AG10803 (cell line): Measurements from ENCODE around the gene MYH7B.

Experiments used
- DNase-seq: peaks from one replicate; pipeline ENCODE4 v3.0.0; 2010; ENCODE audit warnings: low read depth
- H3K4me3 ChIP-seq: 2 replicates; pipeline ENCODE4 v1.5.1; 2011; ENCODE audit warnings: mild to moderate bottlenecking, low read length, control low read depth
- CTCF ChIP-seq: conservative IDR thresholded peaks from 2 replicates; pipeline ENCODE4 v1.5.1; 2011; ENCODE audit warnings: mild to moderate bottlenecking, low read length, control low read depth, inconsistent platforms

MYH7B gene

DNA sequence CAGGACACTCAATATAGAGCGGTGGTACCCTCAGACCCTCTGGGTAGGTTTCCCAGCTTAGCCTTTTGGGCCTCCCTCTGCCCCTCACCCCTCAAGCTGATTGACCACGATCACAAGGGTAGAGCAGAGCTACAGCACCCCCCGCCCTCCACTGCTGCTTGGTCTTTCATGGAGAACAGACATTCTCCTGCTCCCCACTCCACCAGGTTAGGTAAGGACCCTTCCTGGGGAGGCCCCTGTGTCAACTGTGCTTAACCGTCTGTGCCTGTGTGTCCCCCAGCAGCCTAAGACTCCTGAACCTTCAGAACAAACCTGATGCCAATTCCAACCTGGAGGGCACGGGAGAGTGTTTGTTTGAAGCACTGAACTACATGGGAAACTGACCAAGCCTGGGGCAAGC lies 11.8 kb downstream of the MYH7B start:
- no peak for DNase-seq
- no peak for TF ChIP-seq CTCF

DNA sequence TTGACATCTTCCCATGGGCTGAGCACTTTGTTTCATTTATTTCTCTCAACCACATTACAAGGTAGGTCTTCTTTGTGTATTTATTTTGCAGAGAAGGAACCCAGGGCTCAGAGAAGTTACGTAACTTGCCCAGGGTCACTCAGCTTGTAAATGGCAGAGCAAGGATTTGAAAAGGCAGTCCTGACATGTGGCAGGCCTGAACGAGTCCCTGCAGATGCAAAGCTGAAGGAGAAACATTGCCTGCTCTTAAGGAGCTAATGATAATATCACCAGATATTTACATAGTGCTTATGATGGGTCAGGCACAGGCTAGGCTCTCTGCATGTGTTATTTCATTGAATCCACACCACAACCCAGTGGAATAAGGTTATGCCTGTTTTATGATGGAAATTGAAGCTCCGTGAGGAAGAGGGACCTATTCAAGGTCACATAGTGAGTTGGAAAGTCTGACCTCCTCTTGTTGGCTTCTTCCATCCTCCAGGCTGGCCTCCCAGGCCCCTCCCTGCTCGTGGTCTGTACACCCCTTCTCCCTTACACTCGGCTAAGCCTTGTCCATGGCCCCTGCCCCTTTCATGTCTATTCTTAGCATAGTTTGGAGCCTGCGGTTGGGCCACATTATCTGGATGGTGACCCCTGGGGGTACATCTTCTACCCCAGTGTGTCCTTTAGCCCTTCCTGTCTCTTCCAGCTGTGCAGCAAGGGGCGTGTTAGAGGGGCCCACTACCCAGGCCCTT lies 12.5 kb downstream of the MYH7B start:
- no peak for DNase-seq
- H3K4me3 ChIP-seq, result no peak overlapping the region
- TF ChIP-seq CTCF, result no peak

More for the DNA sequence above, 11.8 kb downstream of the MYH7B start:
- H3K4me3 ChIP-seq, result no peak overlapping the region

- no peak overlapping the region for H3K4me3 ChIP-seq
- DNase-seq, result no peak
- no peak for TF ChIP-seq CTCF
Measured at GRCh38 chr20:34970193-34970840, 14.6 kb downstream of the MYH7B start.

DNA sequence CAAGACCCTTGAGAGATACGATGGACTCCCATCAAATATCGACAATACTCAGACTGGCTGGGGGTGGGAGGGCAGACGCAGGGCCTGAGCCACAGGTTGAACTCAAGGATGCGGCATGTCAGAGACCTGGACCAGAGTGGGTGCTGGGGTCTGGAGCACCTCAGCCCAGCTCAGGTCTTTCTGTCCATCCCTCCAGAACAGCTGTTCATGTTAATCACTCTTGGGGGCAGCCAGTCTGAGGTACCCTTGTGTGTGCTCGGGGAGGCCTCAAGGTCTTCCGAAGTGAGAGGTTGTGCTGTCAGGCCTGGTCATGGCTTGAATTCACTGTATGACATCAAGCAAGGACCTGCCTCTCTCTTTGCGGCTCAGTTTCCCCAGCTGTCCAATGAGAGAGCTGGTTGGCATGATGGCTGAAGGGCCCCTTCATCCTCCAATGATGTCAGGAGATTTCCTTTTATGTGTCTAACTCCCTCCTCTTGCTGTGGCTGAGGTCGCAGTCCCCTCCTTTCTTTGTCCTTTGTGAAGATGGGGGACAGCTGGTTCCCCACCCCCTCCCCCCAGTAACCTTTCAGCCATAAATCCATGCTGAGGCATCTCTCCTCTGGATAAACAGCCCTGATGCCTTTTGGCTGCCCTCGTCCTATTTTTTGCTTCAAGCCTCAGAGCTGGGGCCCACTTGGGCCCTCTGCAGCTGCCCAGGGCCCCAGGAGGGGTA lies 15.3 kb downstream of the MYH7B start:
- no peak for DNase-seq
- no peak overlapping the region for H3K4me3 ChIP-seq
- no peak for TF ChIP-seq CTCF

GRCh38 chr20:34971561-34972235 lies 16.0 kb downstream of the MYH7B start:
- H3K4me3 ChIP-seq, result no peak overlapping the region
- no peak for DNase-seq
- TF ChIP-seq CTCF, result no peak

DNA sequence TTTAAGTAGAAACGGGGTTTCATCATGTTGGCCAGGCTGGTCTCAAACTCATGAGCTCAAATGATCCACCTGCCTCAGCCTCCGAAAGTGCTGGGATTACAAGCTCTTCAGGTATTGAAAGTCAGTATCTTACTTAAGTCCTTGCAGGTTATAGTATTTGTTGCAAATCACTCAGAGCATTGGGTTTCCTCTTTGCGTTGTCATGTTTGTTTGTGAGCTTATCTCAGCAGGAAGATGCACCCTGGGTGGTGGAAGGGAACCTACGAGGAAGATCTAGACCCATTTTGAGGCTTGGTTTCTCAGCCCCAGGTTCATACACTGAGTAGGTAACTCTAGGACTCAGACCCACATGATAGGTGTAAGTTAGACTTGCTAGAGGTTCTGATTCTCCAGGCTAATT lies 18.6 kb downstream of the MYH7B start:
- H3K4me3 ChIP-seq, result no peak overlapping the region
- TF ChIP-seq CTCF, result no peak
- no peak for DNase-seq
